NCI-H2227 (cell line): Measurements from ENCODE around the gene LOX.
"Not testable (repeated sequence)": the region's sequence is repeated elsewhere in the genome, so short reads cannot be mapped to it uniquely, and the experiment has no call there.

ENCODE experiments used
- DNase-seq: peaks from one replicate; lab custom pipeline; 2025; ENCODE audit not compliant: unreplicated experiment; lab: John Stamatoyannopoulos, UW

LOX gene

GRCh38 chr5:122099060-122099790 is 21.2 kb upstream of the LOX start:
- no peak for DNase-seq

- no peak for DNase-seq
Measured at GRCh38 chr5:122097391-122097790, 19.3 kb upstream of the LOX start.

DNA sequence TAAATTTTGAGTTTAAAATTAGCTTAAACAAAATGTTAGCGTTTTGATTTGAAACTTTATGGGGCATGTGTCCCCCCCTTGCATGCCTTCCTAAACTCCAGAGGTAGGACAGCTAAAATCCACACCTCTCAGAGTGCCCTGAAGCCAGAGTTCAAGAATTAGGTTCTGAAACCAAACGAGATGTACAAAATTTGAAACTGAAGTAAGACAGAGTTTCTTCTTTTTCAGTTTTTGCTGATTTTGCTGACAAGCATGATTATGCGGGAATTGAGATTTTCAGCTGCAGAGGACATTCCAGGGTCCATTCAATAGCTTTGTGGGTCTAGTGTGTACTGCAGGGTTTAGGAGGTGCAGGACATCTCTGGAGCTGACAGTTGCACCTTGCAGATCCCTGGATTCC is 17.1 kb upstream of the LOX start:
- DNase-seq, result no peak

DNA sequence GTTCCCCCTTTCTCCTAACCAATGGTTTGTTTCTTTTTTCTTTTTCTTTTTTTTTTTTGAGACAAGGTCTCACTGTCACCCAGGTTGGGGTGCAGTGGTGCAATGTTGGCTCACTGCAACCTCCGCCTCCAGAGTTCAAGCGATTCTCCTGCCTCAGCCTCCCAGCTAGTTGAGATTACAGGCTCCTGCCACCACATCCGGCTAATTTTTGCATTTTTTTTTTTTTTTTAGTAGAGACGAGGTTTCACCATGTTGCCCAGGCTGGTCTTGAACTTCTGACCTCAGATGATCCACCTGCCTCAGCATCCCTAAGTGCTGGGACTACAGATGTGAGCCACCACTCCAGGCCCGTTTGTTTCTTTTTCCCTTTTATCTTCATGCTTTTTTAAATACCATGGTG is 16.2 kb upstream of the LOX start:
- not testable (repeated sequence) for DNase-seq

- no peak for DNase-seq
Measured at GRCh38 chr5:122093415-122094180, 15.5 kb upstream of the LOX start.

GRCh38 chr5:122091936-122092600 is 14.0 kb upstream of the LOX start:
- DNase-seq, result peak; percentile 52

DNA sequence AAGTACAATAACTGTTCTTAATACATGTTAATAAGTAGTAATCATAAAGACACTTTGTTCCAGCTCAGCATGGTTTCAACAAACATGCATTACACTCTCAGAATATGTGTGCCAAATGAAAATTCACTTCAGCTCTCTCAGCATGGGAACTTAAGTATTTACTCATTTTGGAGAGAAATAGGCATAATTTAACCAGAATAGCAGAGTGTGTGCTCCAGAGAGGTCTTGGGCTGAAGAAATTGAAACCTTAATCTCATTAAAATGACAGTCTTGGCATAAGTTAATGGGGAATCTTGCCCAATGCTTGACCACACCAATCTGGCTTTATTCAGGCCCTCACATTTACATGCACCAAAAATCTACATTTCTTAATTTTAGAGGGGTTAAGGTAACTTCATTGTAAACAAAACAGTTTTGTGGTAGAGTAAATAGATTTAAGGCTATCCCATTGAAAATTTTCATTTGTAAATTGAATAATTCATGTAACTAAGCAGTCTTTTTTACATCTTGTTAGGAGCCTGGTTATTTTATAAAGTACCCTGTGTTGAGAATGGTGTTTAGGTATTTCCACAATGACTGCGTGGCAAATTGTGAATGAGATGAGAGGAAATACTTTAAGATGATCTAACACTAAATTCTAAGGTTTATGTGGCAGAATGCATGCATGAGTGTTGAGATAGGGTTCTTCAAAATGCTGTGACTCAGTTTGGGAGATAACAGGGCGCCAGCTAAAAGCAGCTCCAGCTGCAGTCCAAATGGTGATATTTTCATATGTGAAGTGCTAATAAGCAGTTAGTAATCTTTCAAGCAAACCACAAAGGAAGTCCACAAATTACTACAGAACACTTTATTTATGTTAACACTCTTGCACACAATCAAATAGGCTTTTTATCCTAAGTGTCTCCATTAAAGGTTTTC is 11.3 kb upstream of the LOX start:
- DNase-seq, result no peak

DNA sequence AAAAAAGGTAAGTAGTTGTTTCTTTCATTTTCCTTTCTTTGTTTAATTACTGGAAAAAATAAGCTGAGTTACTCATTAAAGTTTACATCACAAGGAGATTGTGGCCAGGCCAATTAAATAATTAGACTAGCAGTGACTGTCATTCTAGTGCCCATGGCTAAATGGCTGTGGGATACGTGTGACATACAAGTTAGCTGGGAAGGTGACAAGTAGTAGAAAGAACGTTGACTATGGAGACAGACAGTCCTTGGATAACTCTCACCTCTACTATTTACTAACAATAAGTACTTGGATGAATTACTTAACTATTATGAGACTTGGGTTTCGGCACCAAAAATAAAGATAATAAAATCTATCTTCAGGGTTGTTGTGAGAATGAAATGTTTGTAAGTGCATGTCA is 7.0 kb upstream of the LOX start:
- no peak for DNase-seq

DNA sequence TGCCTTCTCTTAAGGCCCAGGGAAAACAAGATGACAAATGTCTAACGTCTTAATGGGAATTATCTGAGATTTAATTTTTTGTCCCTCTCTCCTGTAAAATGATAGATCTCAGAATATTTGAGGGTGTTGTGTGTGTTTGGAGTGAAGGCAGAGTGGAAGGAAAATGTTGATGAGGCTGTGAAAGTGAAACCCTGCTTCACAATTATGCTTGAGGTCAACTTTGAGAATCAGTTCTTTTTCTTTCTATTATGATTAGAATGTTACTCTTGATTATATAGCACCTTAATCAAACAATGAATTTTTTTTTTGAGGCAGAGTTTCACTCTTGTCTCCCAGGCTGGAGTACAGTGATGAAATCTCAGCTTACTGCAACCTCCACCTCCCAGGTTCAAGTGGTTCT is 5.5 kb upstream of the LOX start:
- DNase-seq, result no peak

GRCh38 chr5:122081541-122081940 is 3.5 kb upstream of the LOX start:
- no peak for DNase-seq

GRCh38 chr5:122077366-122078115 is 518 bp downstream of the LOX start:
- peak; percentile 58 for DNase-seq

DNA sequence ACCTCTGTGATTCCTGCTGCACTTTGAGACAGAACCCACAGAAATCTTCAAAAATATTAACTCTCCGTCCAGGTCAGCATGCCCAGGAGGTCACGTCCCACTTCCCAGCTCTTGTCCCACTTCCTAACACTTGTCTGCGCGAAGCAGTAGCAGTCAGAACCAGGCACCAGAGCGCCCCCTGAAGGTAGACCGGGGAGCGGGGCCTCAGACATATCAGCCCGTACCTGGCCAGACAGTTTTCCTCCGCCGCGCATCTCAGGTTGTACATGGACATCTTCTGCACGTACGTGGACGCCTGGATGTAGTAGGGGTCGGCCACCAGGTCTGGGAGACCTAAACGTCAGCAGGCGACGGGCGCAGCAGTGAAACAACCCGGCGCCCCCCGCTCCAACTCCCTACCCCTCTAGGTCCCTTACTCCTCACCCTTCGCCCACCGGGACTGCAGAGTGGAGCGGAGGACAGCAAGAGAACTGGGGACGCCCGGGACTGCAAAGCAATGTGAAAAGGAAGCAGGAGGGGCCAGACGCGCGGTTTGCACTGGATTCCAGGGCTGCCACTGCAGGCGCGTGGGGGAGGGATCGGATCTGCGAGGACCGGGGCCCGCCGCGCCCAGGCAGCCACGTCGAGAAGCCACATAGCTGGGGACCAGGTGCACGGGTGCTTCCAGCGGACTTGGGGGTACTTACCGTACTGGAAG is 1.2 kb downstream of the LOX start:
- DNase-seq, result peak; percentile 76

GRCh38 chr5:122076050-122076461 is 2.0 kb downstream of the LOX start:
- no peak for DNase-seq

DNA sequence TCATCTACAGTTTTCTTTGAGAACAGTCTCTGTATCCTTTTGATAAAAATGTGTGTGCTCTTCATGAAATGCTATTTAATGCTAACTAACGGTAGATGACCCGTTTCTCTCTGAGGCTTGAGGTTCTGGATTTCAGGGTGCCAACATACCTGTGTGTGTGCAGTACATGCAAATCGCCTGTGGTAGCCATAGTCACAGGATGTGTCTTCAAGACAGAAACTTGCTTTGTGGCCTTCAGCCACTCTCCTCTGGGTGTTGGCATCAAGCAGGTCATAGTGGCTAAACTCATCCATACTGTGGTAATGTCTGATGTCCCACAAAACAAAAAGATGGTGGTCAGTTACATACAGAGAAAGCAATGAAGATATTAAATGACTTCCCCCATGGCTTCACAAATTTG is 4.2 kb downstream of the LOX start:
- DNase-seq, result no peak

DNA sequence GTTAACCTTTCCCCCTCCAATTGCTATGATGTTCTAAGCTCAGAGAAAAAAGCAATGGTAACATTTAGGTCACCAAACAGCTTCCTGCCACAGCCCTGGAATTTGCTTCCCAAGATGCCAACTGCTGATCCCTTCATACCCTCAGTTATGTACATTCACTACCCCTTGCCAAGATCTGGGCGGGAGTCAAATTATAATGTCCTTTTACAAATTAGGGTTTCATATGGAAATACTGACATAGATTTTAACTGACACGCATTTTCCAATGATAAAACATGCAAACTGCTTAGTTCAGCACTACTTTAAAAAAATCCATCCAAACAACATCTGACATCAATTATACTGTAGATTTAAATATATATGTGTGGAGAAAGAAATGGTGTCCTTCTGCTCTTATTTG is 5.0 kb downstream of the LOX start:
- no peak for DNase-seq

DNA sequence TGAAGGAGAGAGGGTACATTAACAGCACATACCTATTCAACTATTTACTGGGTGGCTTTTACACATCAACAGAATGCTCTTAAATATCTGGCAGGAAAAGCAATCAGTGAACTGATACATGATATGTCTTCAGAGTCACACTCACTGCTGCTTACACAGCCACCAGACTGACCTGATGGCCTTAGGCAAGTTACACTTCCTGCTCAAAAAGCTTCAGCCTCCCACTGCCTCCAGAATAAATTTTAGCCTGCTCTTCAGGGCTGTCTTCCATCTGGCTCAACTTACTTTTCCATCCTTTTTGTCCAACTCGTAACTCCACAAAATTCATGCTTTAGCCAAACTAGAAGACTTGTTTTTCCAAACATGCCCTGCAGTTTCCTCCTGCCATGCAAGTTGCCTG is 10.7 kb downstream of the LOX start:
- DNase-seq, result no peak

DNA sequence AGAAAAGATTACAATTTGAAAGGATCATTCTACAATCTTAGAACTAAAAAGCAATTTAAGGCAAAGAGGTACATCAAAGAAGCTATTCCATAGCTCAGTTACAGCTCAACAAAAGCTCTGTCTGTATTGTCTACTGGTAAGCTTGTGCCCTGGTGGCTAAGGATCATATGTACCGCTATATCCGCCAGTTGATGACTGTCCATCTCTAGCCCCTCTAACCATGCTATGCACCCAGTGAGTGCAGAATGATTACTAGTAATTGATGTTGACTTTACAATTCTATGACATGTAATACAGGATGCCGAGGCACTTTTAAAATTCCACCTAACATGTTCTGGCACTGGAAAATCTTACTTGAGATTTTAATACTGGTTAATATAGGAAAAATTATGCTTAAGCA is 13.1 kb downstream of the LOX start:
- DNase-seq, result no peak

GRCh38 chr5:122063836-122064235 is 14.2 kb downstream of the LOX start:
- no peak for DNase-seq

DNA sequence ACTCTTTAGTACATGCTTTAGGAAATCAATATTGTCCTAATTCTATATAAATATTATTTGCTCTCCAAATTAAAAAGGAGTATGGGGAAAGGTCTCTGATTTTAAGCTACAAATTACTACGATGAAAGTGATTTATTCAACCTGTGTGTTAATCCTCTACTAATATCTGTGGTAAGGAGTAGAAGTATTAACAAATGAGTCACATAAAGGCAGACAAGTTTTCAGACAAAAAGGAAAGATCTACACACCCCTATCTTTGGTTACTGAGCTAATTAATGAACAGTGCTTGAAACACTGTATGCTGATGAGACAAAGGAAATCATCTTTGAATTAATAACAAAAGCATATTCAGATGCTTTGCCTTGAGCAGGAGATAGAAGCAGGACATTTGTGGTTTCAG is 15.9 kb downstream of the LOX start:
- DNase-seq, result no peak

- no peak for DNase-seq
Measured at GRCh38 chr5:122056913-122057312, 21.1 kb downstream of the LOX start.
